GM21786 (cell line): ENCODE data around the gene ACOT8.
"Not testable (repeated sequence)": the region's sequence is repeated elsewhere in the genome, so short reads cannot be mapped to it uniquely, and the experiment has no call there.

Source experiments
- ATAC-seq: cut with Tn5 transposase; IDR thresholded peaks from one replicate; pipeline ENCODE4 v1.9.1; 2021; ENCODE audit not compliant: unreplicated experiment

Gene ACOT8

GRCh38 chr20:45857114-45857881 is at the start of gene ACOT8, which contains the start of gene ZSWIM3:
Gene ACOT8 (minus strand): TSS chr20:45857392. CDS start chr20:45857315, 77 bp downstream.
Gene ZSWIM3 (plus strand): TSS chr20:45857614. CDS start chr20:45857826, 212 bp downstream.
- ATAC-seq, result peak; percentile 96

- no peak for ATAC-seq
These were observed 48.4 kb upstream of the ACOT8 start for GRCh38 chr20:45905505-45906079.

- ATAC-seq, result no peak
These were observed 47.7 kb upstream of the ACOT8 start for GRCh38 chr20:45904583-45905504.

- ATAC-seq, result no peak
These were observed 45.1 kb upstream of the ACOT8 start for GRCh38 chr20:45902199-45902701.

- ATAC-seq, result not testable (repeated sequence)
These were observed 44.1 kb upstream of the ACOT8 start for GRCh38 chr20:45901332-45901731.

- no peak for ATAC-seq
These were observed 42.0 kb upstream of the ACOT8 start for GRCh38 chr20:45899046-45899835.

GRCh38 chr20:45898285-45898684 is 41.1 kb upstream of the ACOT8 start:
- no peak for ATAC-seq

- ATAC-seq, result no peak
These were observed 40.5 kb upstream of the ACOT8 start for GRCh38 chr20:45897692-45898091.

GRCh38 chr20:45897289-45897688 is 40.1 kb upstream of the ACOT8 start:
- ATAC-seq, result no peak

GRCh38 chr20:45896641-45897161 is 39.5 kb upstream of the ACOT8 start:
- ATAC-seq, result no peak

- ATAC-seq, result no peak
These were observed 37.6 kb upstream of the ACOT8 start for GRCh38 chr20:45894797-45895196.

GRCh38 chr20:45893831-45894230 is 36.6 kb upstream of the ACOT8 start:
- no peak for ATAC-seq

GRCh38 chr20:45892828-45893500 is 35.8 kb upstream of the ACOT8 start:
- ATAC-seq, result no peak

GRCh38 chr20:45892049-45892825 is 35.0 kb upstream of the ACOT8 start:
- ATAC-seq, result no peak

GRCh38 chr20:45890985-45891983 is 34.1 kb upstream of the ACOT8 start, which contains the start of the genes CTSA and NEURL2:
Gene CTSA (plus strand): TSS chr20:45891335. CDS start chr20:45891569, 234 bp downstream.
Gene NEURL2 (minus strand): TSS chr20:45891208. CDS start chr20:45890991, 217 bp downstream.
- ATAC-seq, result peak; percentile 68

- ATAC-seq, result no peak
These were observed 33.1 kb upstream of the ACOT8 start for GRCh38 chr20:45890077-45890984.
